Endothelial cell of umbilical vein (primary cell): ENCODE data around the gene ZNF385B. TPM values are rescaled to one million over a fixed set of nuclear protein-coding genes. Genes with fewer than 3 reads are reported as not detected.

Experiments used
- BruUV-seq: library from RNA; stranded (reverse); fragments of 400-500 nt; replicated peaks from 2 replicates; lab custom pipeline; 2021; lab: Mats Ljungman, UMichigan
- CTCF ChIA-PET: fragments of 300-600, 350-600 bp; sonication (Branson Sonifier 250); formaldehyde crosslinking; loops from one replicate; lab custom pipeline; 2021; ENCODE audit warnings: antibody characterized with exemption, inconsistent platforms; lab: Charles Lee
- POLR2A ChIA-PET: fragments of 300-600, 350-600 bp; sonication (Branson Sonifier 250); formaldehyde crosslinking; loops from one replicate; lab custom pipeline; 2021; ENCODE audit warnings: antibody characterized with exemption, inconsistent platforms; lab: Charles Lee
- DNase-seq: peaks from one replicate; pipeline ENCODE4 v3.0.0-alpha.2; 2011; ENCODE audit warnings: low read depth, low spot score
- FAIRE-seq: peaks from 2 replicates; lab custom pipeline; 2011; peaks lifted over from hg19 to GRCh38; lab: Jason Lieb, UNC
- H2AFZ ChIP-seq: 2 replicates; pipeline ENCODE4 v1.6.0; 2012; ENCODE audit warnings: low read depth, low read length, control low read depth, inconsistent platforms
- H3K27ac ChIP-seq: 2 replicates; pipeline ENCODE4 v1.5.1; 2011; ENCODE audit warnings: low read depth, mild to moderate bottlenecking, control low read depth, low read length, moderate library complexity; ENCODE audit not compliant: insufficient read depth
- H3K27me3 ChIP-seq, 2 experiments: 2 replicates each; pipeline versions ENCODE4 v1.6.0 to v1.6.1; 2011; ENCODE audit warnings: low read length in 2 of 2, mixed read lengths in 1 of 2; ENCODE audit not compliant: control insufficient read depth in 2 of 2, insufficient read depth in 2 of 2
- H3K36me3 ChIP-seq, 2 experiments: 2 replicates in 1 of 2; 3 replicates in 1 of 2; pipeline ENCODE4 v1.5.1; 2011; ENCODE audit warnings: low read length in 2 of 2, mild to moderate bottlenecking in 1 of 2, moderate library complexity in 1 of 2; ENCODE audit not compliant: control insufficient read depth in 2 of 2, insufficient read depth in 2 of 2; ENCODE audit errors: extremely low read depth in 1 of 2
- H3K4me1 ChIP-seq: 3 replicates; pipeline ENCODE4 v1.5.1; 2011; ENCODE audit warnings: mild to moderate bottlenecking, low read length; ENCODE audit not compliant: control insufficient read depth, insufficient read depth; ENCODE audit errors: extremely low read depth
- H3K4me2 ChIP-seq: 2 replicates; pipeline ENCODE4 v1.6.1; 2011; ENCODE audit warnings: low read length, control low read depth, mixed read lengths; ENCODE audit not compliant: insufficient read depth
- H3K4me3 ChIP-seq, 3 experiments: fragments of 200-600 bp in 1 of 3; sonication (generic), shearing (Covaris generic) in 1 of 3; replicated peaks in 1 of 3; 2 replicates each; pipeline ENCODE4 v1.5.1; 2011 to 2016; ENCODE audit warnings: control low read depth in 3 of 3, low read length in 3 of 3, mild to moderate bottlenecking in 2 of 3, inconsistent platforms in 1 of 3, low read depth in 1 of 3, moderate library complexity in 1 of 3; ENCODE audit not compliant: insufficient read depth in 1 of 3
- H3K79me2 ChIP-seq: 2 replicates; pipeline ENCODE4 v1.6.0; 2012; ENCODE audit warnings: low read length, inconsistent platforms; ENCODE audit not compliant: control insufficient read depth, insufficient read depth
- H3K9ac ChIP-seq: replicated peaks from 2 replicates; pipeline ENCODE3; 2011; ENCODE audit warnings: low read length, control low read depth; ENCODE audit not compliant: insufficient read depth; ENCODE audit errors: extremely low read depth
- H3K9me1 ChIP-seq: replicated peaks from 3 replicates; pipeline ENCODE4 v1.6.0; 2011; ENCODE audit warnings: mild to moderate bottlenecking, low read length; ENCODE audit not compliant: control insufficient read depth, insufficient read depth; ENCODE audit errors: extremely low read depth
- H3K9me3 ChIP-seq: replicated peaks from 2 replicates; pipeline ENCODE4 v1.5.1; 2012; ENCODE audit warnings: low read length, inconsistent platforms; ENCODE audit not compliant: control insufficient read depth, insufficient read depth
- H4K20me1 ChIP-seq: replicated peaks from 2 replicates; pipeline ENCODE3; 2011; ENCODE audit warnings: mild to moderate bottlenecking, low read length; ENCODE audit not compliant: control insufficient read depth, insufficient read depth; ENCODE audit errors: extremely low read depth
- CTCF ChIP-seq, 2 donors: IDR thresholded peaks; 1 replicate in 1 of 2; 2 replicates in 1 of 2; pipeline ENCODE4 v1.5.1; 2011; ENCODE audit warnings: low read length in 2 of 2, mild to moderate bottlenecking in 2 of 2, moderate library complexity in 2 of 2, control low read depth in 1 of 2, inconsistent platforms in 1 of 2, low read depth in 1 of 2; ENCODE audit not compliant: insufficient read depth in 1 of 2; ENCODE audit errors: extremely low read depth in 1 of 2
- EZH2 ChIP-seq: IDR thresholded peaks from 2 replicates; pipeline ENCODE4 v1.6.1; 2012; ENCODE audit warnings: borderline replicate concordance, low read depth, mild to moderate bottlenecking, moderate library complexity, low read length, inconsistent platforms; ENCODE audit not compliant: severe bottlenecking
- FOS ChIP-seq: IDR thresholded peaks from 2 replicates; pipeline ENCODE4 v1.6.1; 2011; ENCODE audit warnings: mild to moderate bottlenecking, low read length, moderate library complexity, borderline replicate concordance; ENCODE audit not compliant: insufficient read depth
- GATA2 ChIP-seq: IDR thresholded peaks from 2 replicates; pipeline ENCODE4 v1.7.0; 2011; ENCODE audit warnings: low read depth, mild to moderate bottlenecking, moderate library complexity, mixed read lengths, low read length; ENCODE audit not compliant: insufficient read length, insufficient read depth
- JUN ChIP-seq: IDR thresholded peaks from 2 replicates; pipeline ENCODE4 v1.6.1; 2011; ENCODE audit warnings: borderline replicate concordance, low read depth; ENCODE audit not compliant: insufficient read length, insufficient read depth
- MAX ChIP-seq: IDR thresholded peaks from 2 replicates; pipeline ENCODE4 v1.6.1; 2011; ENCODE audit not compliant: insufficient read depth, insufficient read length
- MYC ChIP-seq: IDR thresholded peaks from one replicate; pipeline ENCODE4 v1.6.1; 2011; ENCODE audit warnings: mild to moderate bottlenecking, low read depth, low read length
- POLR2A ChIP-seq: IDR thresholded peaks from 2 replicates; pipeline ENCODE4 v1.6.1; 2012; ENCODE audit warnings: low read depth, mild to moderate bottlenecking, control low read depth, low read length
- POLR2AphosphoS5 ChIP-seq: IDR thresholded peaks from 2 replicates; pipeline ENCODE4 v1.6.1; 2012; ENCODE audit warnings: low read depth, mild to moderate bottlenecking, control low read depth, low read length, moderate library complexity; ENCODE audit not compliant: insufficient read depth
- dilution Hi-C: fragments of 300-500 bp; cut with MboI; formaldehyde crosslinking; loops from one replicate; pipeline ENCODE4 v1.15.0; 2019; ENCODE audit warnings: low sequenced_read_pairs; ENCODE audit not compliant: extremely low pct_ligation_motif_present
- intact Hi-C: fragments of 100-400 bp; cut with micrococcal nuclease; formaldehyde crosslinking; loops from one replicate; pipeline ENCODE4 v1.10.0; 2022
- polyA plus RNA-seq, 4 experiments: library from polyadenylated mRNA; depleted of rRNA in 3 of 4; stranded (reverse) in 3 of 4; unstranded in 1 of 4; fragments of >200 nt; gene quantifications; 2 replicates each; pipeline versions ENCODE4 v1.2.1 to v1.2.3, GENCODE V29; 2011 to 2012; ENCODE audit warnings: missing spikeins in 1 of 4
- total RNA-seq: library from RNA; stranded (reverse); gene quantifications from 2 replicates; pipeline ENCODE4 v1.2.3, GENCODE V29; 2021

Gene ZNF385B
- total and polyA plus RNA-seq, 2 donors (not counting 3 experiments of a cell fraction or from before 2014, with no cell fraction given), result not detected

- no peaks in the 10 kb centered on the region for H3K79me2 ChIP-seq
- H3K4me3 ChIP-seq, result no peak overlapping the region
- H3K36me3 ChIP-seq, result no peaks in the 10 kb centered on the region
- intact Hi-C loops, result no loop called here
- TF ChIP-seq POLR2A, result no peak
- no peak for TF ChIP-seq EZH2
- TF ChIP-seq FOS, result no peak
- TF ChIP-seq MYC, result no peak
- TF ChIP-seq MAX, result no peak
- TF ChIP-seq POLR2AphosphoS5, result no peak
- TF ChIP-seq GATA2, result no peak
- TF ChIP-seq CTCF (IDR thresholded peaks at IDR 0.05; ENCODE audit: extremely low read depth in 1 of 2, insufficient read depth in 1 of 2, low read depth in 1 of 2, low read length in 2 of 2), result no peak
- TF ChIP-seq JUN, result no peak
- no peak for DNase-seq
- dilution Hi-C loops, result no loop called here
- H3K9me1 ChIP-seq, result no peaks in the 10 kb centered on the region
- no peak overlapping the region for H3K4me2 ChIP-seq
- no TSS peak for BruUV-seq
- no peak overlapping the region for H3K27ac ChIP-seq
- CTCF ChIA-PET, result no interaction called here
- POLR2A ChIA-PET, result no interaction called here
- no peak overlapping the region for H2AFZ ChIP-seq
- no peaks in the 10 kb centered on the region for H4K20me1 ChIP-seq
- no peaks in the 10 kb centered on the region for H3K4me1 ChIP-seq
- H3K27me3 ChIP-seq, result peaks cover 0 to 2% of the 10 kb centered on the region in 2 experiments
- FAIRE-seq, result no peak
- H3K9me3 ChIP-seq, result no peaks in the 10 kb centered on the region
- H3K9ac ChIP-seq, result no peak overlapping the region
These were observed 49.3 kb upstream of the ZNF385B start for GRCh38 chr2:179910735-179911113.
